Gastrocnemius medialis (tissue), 4 donors: ENCODE measurements around the gene ARHGAP23.

Experiments used
- POLR2A ChIP-seq, 2 donors: fragments of 450-650 bp; IDR thresholded peaks; one replicate each; pipeline ENCODE4 v1.6.1; 2017; ENCODE audit warnings: antibody characterized with exemption in 2 of 2, mild to moderate bottlenecking in 2 of 2, moderate library complexity in 2 of 2
- TF ChIP-seq, protein P1 (sequence below), 5 experiments: fragments of 450-650 bp in 3 of 5; fragments of 200-600 bp in 2 of 5; sonication (generic) in 2 of 5; IDR thresholded peaks in 4 of 5; conservative IDR thresholded peaks in 1 of 5; 1 replicate in 4 of 5; 2 replicates in 1 of 5; pipeline ENCODE4 v1.5.1; 2016 to 2019; ENCODE audit warnings: antibody characterized with exemption in 5 of 5, mild to moderate bottlenecking in 3 of 5, moderate library complexity in 3 of 5

DNA sequence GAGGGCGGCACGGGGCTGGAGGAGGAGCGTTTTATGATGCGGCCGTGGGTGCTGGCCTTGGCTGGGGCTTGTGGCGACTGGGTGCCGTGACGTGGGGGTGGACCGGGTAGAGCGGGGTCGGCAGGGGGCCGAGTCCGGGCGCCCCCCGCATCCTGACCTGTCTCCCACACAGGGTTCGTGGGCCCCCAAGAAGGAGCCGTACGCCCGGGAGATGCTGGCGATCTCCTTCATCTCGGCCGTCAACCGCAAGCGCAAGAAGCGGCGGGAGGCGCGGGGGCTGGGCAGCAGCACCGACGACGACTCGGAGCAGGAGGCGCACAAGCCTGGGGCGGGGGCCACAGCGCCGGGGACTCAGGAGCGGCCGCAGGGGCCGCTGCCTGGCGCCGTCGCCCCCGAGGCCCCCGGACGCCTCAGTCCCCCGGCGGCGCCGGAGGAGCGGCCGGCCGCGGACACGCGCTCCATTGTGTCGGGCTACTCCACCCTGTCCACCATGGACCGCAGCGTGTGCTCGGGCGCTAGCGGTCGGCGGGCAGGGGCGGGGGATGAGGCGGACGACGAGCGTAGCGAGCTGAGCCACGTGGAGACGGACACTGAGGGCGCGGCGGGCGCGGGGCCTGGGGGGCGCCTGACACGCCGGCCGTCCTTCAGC lies 81.6 kb downstream of the ARHGAP23 start:
- TF ChIP-seq, protein P1, sequence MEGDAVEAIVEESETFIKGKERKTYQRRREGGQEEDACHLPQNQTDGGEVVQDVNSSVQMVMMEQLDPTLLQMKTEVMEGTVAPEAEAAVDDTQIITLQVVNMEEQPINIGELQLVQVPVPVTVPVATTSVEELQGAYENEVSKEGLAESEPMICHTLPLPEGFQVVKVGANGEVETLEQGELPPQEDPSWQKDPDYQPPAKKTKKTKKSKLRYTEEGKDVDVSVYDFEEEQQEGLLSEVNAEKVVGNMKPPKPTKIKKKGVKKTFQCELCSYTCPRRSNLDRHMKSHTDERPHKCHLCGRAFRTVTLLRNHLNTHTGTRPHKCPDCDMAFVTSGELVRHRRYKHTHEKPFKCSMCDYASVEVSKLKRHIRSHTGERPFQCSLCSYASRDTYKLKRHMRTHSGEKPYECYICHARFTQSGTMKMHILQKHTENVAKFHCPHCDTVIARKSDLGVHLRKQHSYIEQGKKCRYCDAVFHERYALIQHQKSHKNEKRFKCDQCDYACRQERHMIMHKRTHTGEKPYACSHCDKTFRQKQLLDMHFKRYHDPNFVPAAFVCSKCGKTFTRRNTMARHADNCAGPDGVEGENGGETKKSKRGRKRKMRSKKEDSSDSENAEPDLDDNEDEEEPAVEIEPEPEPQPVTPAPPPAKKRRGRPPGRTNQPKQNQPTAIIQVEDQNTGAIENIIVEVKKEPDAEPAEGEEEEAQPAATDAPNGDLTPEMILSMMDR (IDR thresholded peaks at IDR 0.05 in 4 of 5, conservative IDR thresholded peaks at IDR 0.05 in 1 of 5), result no peak
- TF ChIP-seq POLR2A (IDR thresholded peaks at IDR 0.05), result no peak
